Esophagus (tissue), 2 donors: ENCODE data around the gene STX8. TPM values are rescaled to one million over a fixed set of nuclear protein-coding genes. Genes with fewer than 3 reads are reported as not detected.
"Not testable (repeated sequence)": the region's sequence is repeated elsewhere in the genome, so short reads cannot be mapped to it uniquely, and the experiment has no call there.

Experiments used
- H3K27ac ChIP-seq, 2 donors: one replicate each; pipeline ENCODE4 v1.5.1; 2013; ENCODE audit warnings: low read depth in 2 of 2, mild to moderate bottlenecking in 2 of 2, inconsistent platforms in 1 of 2, low read length in 1 of 2, moderate library complexity in 1 of 2
- H3K27me3 ChIP-seq, 2 donors: one replicate each; pipeline ENCODE4 v1.6.1; 2013; ENCODE audit warnings: low read length in 2 of 2, control low read depth in 1 of 2, mild to moderate bottlenecking in 1 of 2; ENCODE audit not compliant: insufficient read depth in 2 of 2, control insufficient read depth in 1 of 2
- H3K36me3 ChIP-seq, 2 donors: one replicate each; pipeline ENCODE4 v1.6.1; 2013; ENCODE audit warnings: low read length in 1 of 2; ENCODE audit not compliant: control insufficient read depth in 2 of 2, insufficient read depth in 2 of 2
- H3K4me1 ChIP-seq, 2 donors: one replicate each; pipeline ENCODE4 v1.6.1; 2013; ENCODE audit warnings: low read length in 1 of 2; ENCODE audit not compliant: control insufficient read depth in 2 of 2, insufficient read depth in 2 of 2
- H3K4me3 ChIP-seq, 2 donors: one replicate each; pipeline ENCODE4 v1.5.1; 2013; ENCODE audit warnings: low read length in 2 of 2, mild to moderate bottlenecking in 2 of 2, low read depth in 1 of 2, moderate library complexity in 1 of 2
- H3K9me3 ChIP-seq, 2 donors: one replicate each; pipeline ENCODE4 v1.6.1; 2013; ENCODE audit warnings: mild to moderate bottlenecking in 2 of 2, low read depth in 1 of 2, low read length in 1 of 2, moderate library complexity in 1 of 2; ENCODE audit not compliant: control insufficient read depth in 2 of 2, insufficient read depth in 1 of 2
- WGBS, 2 donors: extraction: QIAGEN DNeasy Blood & Tissue Kit; methylation state at CpG; one replicate each; pipeline ENCODE4 v1.1.7; 2013; 5-methylcytosine and 5-hydroxymethylcytosine counted together
- polyA plus RNA-seq, 2 donors: library from polyadenylated mRNA; stranded (reverse); fragments of 200-250 nt; gene quantifications; one replicate each; pipeline ENCODE4 v1.2.3, GENCODE V29; 2013
- donor health status: healthy with polysubstance abuse.
- donor health status: Bipolar disorder and iron deficiency.

Gene STX8
- polyA plus RNA-seq, 2 donors, result 37.0 to 44.8 TPM

DNA sequence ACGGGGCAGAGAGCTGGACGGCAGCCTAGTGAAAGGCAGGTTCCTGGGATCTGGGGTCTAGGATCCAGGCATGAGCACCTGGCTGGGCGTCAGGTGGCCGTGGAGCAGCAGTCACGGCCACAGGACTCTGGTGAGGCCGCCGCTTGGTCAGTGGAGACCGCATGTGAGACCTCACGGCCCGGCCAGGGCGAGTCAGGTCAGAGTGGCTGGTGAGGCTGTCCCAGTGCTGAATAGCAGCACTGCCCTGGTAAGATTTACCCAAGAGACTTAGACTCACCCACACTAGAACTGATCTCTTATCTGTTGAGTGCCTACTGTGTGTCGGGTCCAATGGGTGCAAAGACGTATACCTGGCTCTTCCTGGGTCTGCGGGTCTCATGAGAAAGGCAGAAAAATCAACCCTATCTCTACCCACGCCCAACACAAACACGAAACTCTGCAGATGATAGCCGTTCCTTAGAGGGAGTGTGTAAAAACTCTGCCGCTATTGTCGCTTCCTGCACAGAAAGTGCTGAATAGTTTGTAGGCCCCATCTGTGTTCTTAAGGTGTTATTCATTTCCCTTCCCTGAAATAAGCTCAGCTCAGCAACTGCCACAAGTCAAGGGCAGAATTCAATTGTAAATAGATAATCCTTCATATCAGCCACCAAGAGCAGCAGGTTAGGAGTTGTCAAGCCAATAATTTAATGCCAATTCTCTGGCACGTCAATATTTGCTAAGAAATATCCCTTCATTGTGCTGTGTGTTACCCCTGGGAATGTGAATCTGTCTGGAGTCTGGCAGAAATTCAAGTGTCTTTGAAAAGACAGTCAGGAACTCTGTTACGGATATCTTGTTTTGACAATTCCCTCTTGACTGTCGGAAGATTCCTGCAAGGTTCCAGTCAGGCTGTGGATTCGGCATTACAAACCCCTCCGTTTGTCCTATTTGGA lies 314.3 kb downstream of the STX8 start:
- WGBS, 2 donors, result 59 to 64% methylated on average over 24 of the region's 24 CpGs
- Histone ChIP-seq H3K36me3 (no peaks in the 10 kb centered on the region), H3K9me3 (no peaks in the 10 kb centered on the region), H3K27me3 (no peaks in the 10 kb centered on the region), H3K4me1 (peaks cover 4% of the 10 kb centered on the region in 2 donors), H3K27ac (no peak overlapping the region), H3K4me3 (no peak overlapping the region)

- H3K4me1 ChIP-seq, result peaks cover 3 to 7% of the 10 kb centered on the region in 2 donors
- 72 to 73% methylated on average over 10 of the region's 10 CpGs for WGBS, 2 donors
Observed at GRCh38 chr17:9259419-9259818, 316.2 kb downstream of the STX8 start.

DNA sequence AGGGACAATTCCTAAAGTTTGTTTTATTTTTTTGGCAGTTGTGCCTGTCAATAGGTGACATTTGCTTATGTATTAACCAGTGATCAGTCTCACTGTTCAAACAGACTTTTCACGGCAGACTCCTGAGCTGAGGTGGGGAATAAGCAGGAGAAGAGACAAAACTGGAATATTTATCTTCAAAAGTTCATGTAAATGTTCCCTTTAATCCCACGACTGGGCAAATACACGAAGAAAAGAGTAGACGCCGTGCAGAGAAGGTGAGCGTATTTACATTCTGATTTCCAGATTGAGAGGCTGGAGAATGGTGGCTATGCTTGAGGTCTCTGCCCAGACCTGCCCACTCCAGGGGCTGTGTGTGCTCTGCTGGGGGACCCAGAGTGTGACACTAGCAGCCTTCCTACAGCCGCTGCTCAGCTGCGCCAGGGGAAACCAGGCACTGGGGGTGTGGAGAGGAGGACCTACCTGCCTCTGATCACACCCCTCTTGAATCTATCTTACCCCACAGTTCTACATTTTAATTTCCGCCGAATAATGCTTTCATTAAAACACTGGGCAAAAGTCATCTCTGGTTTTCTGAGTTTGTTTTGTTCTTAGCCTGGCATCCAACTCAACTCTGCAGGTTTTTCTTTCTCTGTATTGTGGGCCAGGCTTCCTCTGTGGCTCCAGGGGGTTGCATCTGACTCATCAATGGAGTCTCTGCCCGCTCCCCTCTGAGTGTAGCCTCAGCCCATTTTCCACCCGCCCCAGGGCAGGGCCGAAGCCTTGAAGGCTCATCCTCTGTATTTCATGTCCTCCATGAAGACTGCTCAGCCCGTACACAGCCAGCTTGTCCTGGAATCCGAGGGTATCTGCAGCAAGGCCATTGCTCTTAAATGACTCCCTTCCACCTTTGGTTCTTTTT lies 317.3 kb downstream of the STX8 start:
- Histone ChIP-seq H3K27ac (peak overlapping the region in 1 of 2 donors; percentile 21), H3K36me3 (no peaks in the 10 kb centered on the region), H3K9me3 (no peaks in the 10 kb centered on the region), H3K4me1 (peaks cover 4 to 7% of the 10 kb centered on the region in 2 donors), H3K27me3 (no peaks in the 10 kb centered on the region), H3K4me3 (no peak overlapping the region)
- 58 to 62% methylated on average over 15 of the region's 15 CpGs for WGBS, 2 donors

More at GRCh38 chr17:9259419-9259818, 316.2 kb downstream of the STX8 start:
- no peaks in the 10 kb centered on the region for H3K27me3 ChIP-seq
- H3K4me3 ChIP-seq, result no peak overlapping the region
- no peak overlapping the region for H3K27ac ChIP-seq
- no peaks in the 10 kb centered on the region for H3K36me3 ChIP-seq
- no peaks in the 10 kb centered on the region for H3K9me3 ChIP-seq

- not testable (repeated sequence) for H3K4me3 ChIP-seq, H3K9me3 ChIP-seq, H3K27me3 ChIP-seq, H3K4me1 ChIP-seq, H3K36me3 ChIP-seq
- WGBS, 2 donors, result 90% methylated on average over 9 of the region's 9 CpGs
- peak overlapping the region in 1 of 2 donors; percentile 61 for H3K27ac ChIP-seq
Observed at GRCh38 chr17:9257630-9257965, 318.0 kb downstream of the STX8 start.

DNA sequence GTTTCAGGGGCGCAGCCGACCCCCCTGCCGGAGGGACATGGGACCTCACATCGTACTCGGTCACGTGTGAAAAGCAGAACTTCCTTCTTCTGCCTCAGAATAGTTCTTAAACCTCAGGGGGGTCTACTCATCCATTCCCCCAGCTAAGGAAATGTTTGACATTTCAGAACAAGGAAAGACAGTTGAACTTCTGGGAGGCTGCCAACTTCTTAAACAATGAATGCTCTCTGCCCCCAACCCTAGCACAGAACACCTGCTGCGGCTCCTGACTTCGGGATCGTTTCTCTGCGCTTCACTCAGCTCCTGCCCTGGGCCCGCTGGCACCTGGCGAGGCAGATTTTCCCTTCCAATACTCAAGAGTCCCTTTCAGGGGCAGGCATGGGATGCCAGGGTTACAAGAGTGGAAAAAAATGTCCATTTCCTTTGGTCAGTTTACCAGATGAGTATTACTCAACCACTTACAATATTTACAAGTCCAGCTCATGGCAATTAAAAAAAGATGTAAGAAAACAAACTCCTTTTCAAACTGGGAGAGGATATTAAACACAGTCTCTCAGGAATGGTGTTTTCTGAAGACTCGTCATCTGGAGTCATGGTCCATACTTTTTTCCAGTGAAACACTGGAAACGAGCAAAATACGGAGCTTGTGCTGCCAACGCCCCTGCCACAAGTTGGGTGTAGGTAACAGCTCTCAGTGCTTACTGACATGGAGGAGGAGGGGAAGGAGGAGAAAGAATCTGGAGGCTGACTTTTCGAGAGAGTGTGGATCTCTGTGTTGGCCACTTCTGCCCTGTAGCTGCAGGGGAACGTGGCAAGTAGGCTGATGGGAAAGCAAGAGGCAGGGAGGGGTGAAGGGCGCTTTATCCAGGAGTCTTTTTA lies 318.6 kb downstream of the STX8 start:
- Histone ChIP-seq H3K4me3 (no peak overlapping the region), H3K27ac (peak overlapping the region; percentile 17 to 61), H3K4me1 (peaks cover 4 to 7% of the 10 kb centered on the region in 2 donors), H3K27me3 (no peaks in the 10 kb centered on the region), H3K9me3 (no peaks in the 10 kb centered on the region), H3K36me3 (no peaks in the 10 kb centered on the region)
- 60 to 66% methylated on average over 19 of the region's 19 CpGs for WGBS, 2 donors

- H3K9me3 ChIP-seq, result no peaks in the 10 kb centered on the region
- H3K36me3 ChIP-seq, result no peaks in the 10 kb centered on the region
- peaks cover 4 to 7% of the 10 kb centered on the region in 2 donors for H3K4me1 ChIP-seq
- no peaks in the 10 kb centered on the region for H3K27me3 ChIP-seq
- H3K4me3 ChIP-seq, result no peak overlapping the region
- H3K27ac ChIP-seq, result peak overlapping the region in 1 of 2 donors; percentile 17
- WGBS, 2 donors, result 77 to 81% methylated on average over 6 of the region's 6 CpGs
Observed at GRCh38 chr17:9256361-9256750, 319.3 kb downstream of the STX8 start.

GRCh38 chr17:9255833-9256232 lies 319.8 kb downstream of the STX8 start:
- Histone ChIP-seq H3K27ac (peak overlapping the region in 1 of 2 donors; percentile 45), H3K27me3 (no peaks in the 10 kb centered on the region)
- whole genome bisulfite sequencing, 2 donors, result 48 to 52% methylated on average over 6 of the region's 6 CpGs

DNA sequence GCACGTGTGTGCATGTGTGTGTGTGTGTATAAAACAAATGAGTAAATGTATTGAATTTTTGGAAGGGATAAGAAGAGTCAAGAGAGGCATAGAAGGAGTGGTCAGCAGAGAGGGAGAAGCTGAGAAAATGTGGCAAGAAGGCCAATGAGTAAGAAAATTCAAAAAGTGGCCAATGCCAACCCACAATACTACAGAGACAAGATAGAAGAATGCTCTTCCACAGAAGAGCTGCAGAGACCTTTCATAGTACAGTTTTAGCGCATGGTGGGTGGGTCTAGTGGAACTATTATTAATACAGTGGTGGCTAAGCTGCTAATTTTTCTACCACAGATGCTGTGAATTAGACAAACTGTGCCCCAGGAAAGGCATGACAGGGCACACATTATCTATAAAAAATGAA lies 320.8 kb downstream of the STX8 start:
- no peaks in the 10 kb centered on the region for H3K9me3 ChIP-seq
- peaks cover 4 to 7% of the 10 kb centered on the region in 2 donors for H3K4me1 ChIP-seq
- WGBS, 2 donors, result 64 to 92% methylated on average over 2 of the region's 2 CpGs
- no peak overlapping the region for H3K4me3 ChIP-seq
- no peaks in the 10 kb centered on the region for H3K36me3 ChIP-seq
- H3K27me3 ChIP-seq, result no peaks in the 10 kb centered on the region
- no peak overlapping the region for H3K27ac ChIP-seq

More at GRCh38 chr17:9255833-9256232, 319.8 kb downstream of the STX8 start:
- Histone ChIP-seq H3K36me3 (no peaks in the 10 kb centered on the region), H3K4me1 (peaks cover 4 to 7% of the 10 kb centered on the region in 2 donors), H3K9me3 (no peaks in the 10 kb centered on the region), H3K4me3 (no peak overlapping the region)

- H3K27ac ChIP-seq, result no peak overlapping the region
- H3K4me1 ChIP-seq, result peaks cover 2 to 6% of the 10 kb centered on the region in 2 donors
- 85 to 86% methylated on average over 3 of the region's 3 CpGs for WGBS, 2 donors
- no peak overlapping the region for H3K4me3 ChIP-seq
- H3K9me3 ChIP-seq, result no peaks in the 10 kb centered on the region
- no peaks in the 10 kb centered on the region for H3K27me3 ChIP-seq
- H3K36me3 ChIP-seq, result peaks cover 0 to 3% of the 10 kb centered on the region in 2 donors
Observed at GRCh38 chr17:9253308-9253707, 322.3 kb downstream of the STX8 start.
